HG03342 (cell line): Measurements from ENCODE around the gene HSF5.
"Not testable (repeated sequence)": the region's sequence is repeated elsewhere in the genome, so short reads cannot be mapped to it uniquely, and the experiment has no call there.

Experiments used
- ATAC-seq: cut with Tn5 transposase; IDR thresholded peaks from one replicate; pipeline ENCODE4 v1.9.1; 2021; ENCODE audit warnings: mild to moderate bottlenecking, moderate library complexity; ENCODE audit not compliant: unreplicated experiment

Gene HSF5

GRCh38 chr17:58484600-58484999 is 3.6 kb downstream of the HSF5 start:
- no peak for ATAC-seq

- ATAC-seq, result not testable (repeated sequence)
Observed at GRCh38 chr17:58481798-58482197, 6.4 kb downstream of the HSF5 start.

- ATAC-seq, result no peak
Observed at GRCh38 chr17:58480090-58480489, 8.1 kb downstream of the HSF5 start.

- no peak for ATAC-seq
Observed at GRCh38 chr17:58476812-58477211, 11.4 kb downstream of the HSF5 start.

GRCh38 chr17:58475985-58476384 is 12.2 kb downstream of the HSF5 start:
- ATAC-seq, result no peak

- no peak for ATAC-seq
Observed at GRCh38 chr17:58470356-58470755, 17.9 kb downstream of the HSF5 start.

- ATAC-seq, result no peak
Observed at GRCh38 chr17:58468944-58469343, 19.3 kb downstream of the HSF5 start.

GRCh38 chr17:58455491-58455890 is 32.7 kb downstream of the HSF5 start:
- no peak for ATAC-seq

- ATAC-seq, result no peak
Observed at GRCh38 chr17:58452738-58453137, 35.5 kb downstream of the HSF5 start.

GRCh38 chr17:58447039-58447975 is 40.9 kb downstream of the HSF5 start:
- ATAC-seq, result no peak

- ATAC-seq, result no peak
Observed at GRCh38 chr17:58446086-58446485, 42.1 kb downstream of the HSF5 start.

GRCh38 chr17:58436805-58437239 is 51.4 kb downstream of the HSF5 start:
- no peak for ATAC-seq

GRCh38 chr17:58436245-58436644 is 52.0 kb downstream of the HSF5 start:
- ATAC-seq, result no peak

GRCh38 chr17:58432806-58433573 is 55.2 kb downstream of the HSF5 start:
- ATAC-seq, result no peak

- ATAC-seq, result no peak
Observed at GRCh38 chr17:58427807-58428206, 60.4 kb downstream of the HSF5 start.

GRCh38 chr17:58421711-58422110 is 66.5 kb downstream of the HSF5 start:
- no peak for ATAC-seq

GRCh38 chr17:58420827-58421226 is 67.4 kb downstream of the HSF5 start:
- ATAC-seq, result no peak

GRCh38 chr17:58417300-58418092 is 70.7 kb downstream of the HSF5 start, which contains the start of gene RNF43:
TSS of gene RNF43 (minus strand) at chr17:58417534. CDS start at chr17:58415577, 1,957 bp downstream.
- peak; percentile 96 for ATAC-seq

GRCh38 chr17:58416937-58417299 is 71.3 kb downstream of the HSF5 start:
- ATAC-seq, result no peak

GRCh38 chr17:58416396-58416795 is 71.8 kb downstream of the HSF5 start:
- no peak for ATAC-seq
